HG03558 (cell line): ENCODE measurements around the gene TMEM38A.

Experiments
- ATAC-seq: cut with Tn5 transposase; IDR thresholded peaks from one replicate; pipeline ENCODE4 v1.9.1; 2021; ENCODE audit warnings: moderate number of reproducible peaks; ENCODE audit not compliant: unreplicated experiment; ENCODE audit errors: extremely low read depth

Gene TMEM38A

DNA sequence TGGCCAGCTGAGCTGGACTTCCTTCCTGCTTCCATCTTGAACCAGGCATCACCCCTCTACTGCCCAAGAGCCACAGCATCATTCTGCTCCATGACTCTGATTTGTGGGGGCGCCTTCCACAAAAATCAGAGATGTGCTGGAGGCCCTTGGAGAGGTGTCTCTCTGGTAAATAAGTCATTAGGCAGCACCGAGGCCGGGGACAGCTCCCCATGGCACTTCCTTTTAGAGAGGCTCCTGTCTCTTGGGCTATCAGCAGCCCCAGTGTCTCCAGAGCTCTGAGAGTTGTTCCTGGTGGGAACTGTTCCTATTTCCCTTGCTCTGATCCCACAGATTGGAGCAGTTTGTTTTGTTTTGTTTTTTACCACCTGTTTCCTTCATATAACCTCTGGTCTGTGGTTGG lies 78.6 kb downstream of the TMEM38A start:
- no peak for ATAC-seq
